K562 (cell line): ENCODE measurements around the gene RBM22. TPM values are rescaled to one million over a fixed set of nuclear protein-coding genes. Genes with fewer than 3 reads are reported as not detected.

Source experiments
- ARID2 ChIP-seq: fragments of 450-650 bp; IDR thresholded peaks from 2 replicates; pipeline ENCODE4 v1.6.1; 2017; ENCODE audit warnings: antibody characterized with exemption, mild to moderate bottlenecking
- CSDE1 ChIP-seq, 2 experiments: fragments of 450-650 bp; IDR thresholded peaks; 2 replicates each; pipeline ENCODE4 v1.6.1; 2016; ENCODE audit warnings: mild to moderate bottlenecking in 1 of 2
- DIDO1 ChIP-seq: fragments of 450-650 bp; IDR thresholded peaks from 2 replicates; pipeline ENCODE4 v1.6.1; 2016; ENCODE audit warnings: low read depth, missing biosample characterization, missing genetic modification characterization
- ESRRA ChIP-seq: fragments of 450-650 bp; IDR thresholded peaks from 2 replicates; pipeline ENCODE4 v1.6.1; 2014; ENCODE audit warnings: low read depth, mild to moderate bottlenecking, moderate library complexity, borderline replicate concordance
- GMEB1 ChIP-seq: fragments of 250-450 bp; sonication (Bioruptor Pico); IDR thresholded peaks from 2 replicates; pipeline ENCODE4 v1.4.0; 2020; ENCODE audit warnings: mild to moderate bottlenecking
- MCM7 ChIP-seq, 2 experiments: fragments of 450-650 bp; IDR thresholded peaks; 2 replicates each; pipeline ENCODE4 v1.6.1; 2016 to 2018
- TRIM24 ChIP-seq, 2 experiments: fragments of 450-650 bp; IDR thresholded peaks; 2 replicates each; pipeline ENCODE4 v1.6.1; 2016
- ZFP30 ChIP-seq: fragments of 250-450 bp; sonication (Bioruptor Pico); IDR thresholded peaks from 2 replicates; pipeline ENCODE4 v1.8.0; 2022; ENCODE audit warnings: moderate library complexity, mild to moderate bottlenecking, inconsistent platforms, borderline replicate concordance
- ZFP36 ChIP-seq: fragments of 150-350 bp; IDR thresholded peaks from 2 replicates; pipeline ENCODE4 v1.6.1; 2018; ENCODE audit warnings: low read length, low read depth; ENCODE audit not compliant: partially characterized antibody
- ZNF133 ChIP-seq: fragments of 250-450 bp; sonication (Bioruptor Pico); IDR thresholded peaks from 2 replicates; pipeline ENCODE4 v1.4.0; 2020; ENCODE audit warnings: mild to moderate bottlenecking
- ZNF316 ChIP-seq: fragments of 450-650 bp; IDR thresholded peaks from 2 replicates; pipeline ENCODE4 v1.6.1; 2016
- ZNF408 ChIP-seq: fragments of 250-450 bp; sonication (Bioruptor Pico); IDR thresholded peaks from 2 replicates; pipeline ENCODE4 v1.4.0; 2020; ENCODE audit warnings: low read depth, mild to moderate bottlenecking, moderate library complexity
- ZNF551 ChIP-seq: fragments of 250-450 bp; sonication (Bioruptor Pico); IDR thresholded peaks from 2 replicates; pipeline ENCODE4 v1.5.0; 2021; ENCODE audit warnings: mild to moderate bottlenecking, moderate library complexity
- ZNF655 ChIP-seq: fragments of 250-450 bp; sonication (Bioruptor Pico); IDR thresholded peaks from 2 replicates; pipeline ENCODE4 v1.5.0; 2021
- ZNF79 ChIP-seq: fragments of 250-450 bp; sonication (Bioruptor Pico); IDR thresholded peaks from 2 replicates; pipeline ENCODE4 v1.4.0; 2020; ENCODE audit warnings: low read depth, mild to moderate bottlenecking, moderate library complexity
- polyA plus RNA-seq, 8 experiments: library from polyadenylated mRNA; depleted of rRNA in 4 of 8; stranded (reverse) in 5 of 8; unstranded in 3 of 8; fragments of >200 nt; fragmentation: Nextera tagmentation in 2 of 8; fragmentation: Illumina TruSeq in 1 of 8; extraction: Ambion mirVana in 2 of 8; extraction: Trizol in 1 of 8; gene quantifications; 2 replicates each; pipeline versions ENCODE4 v1.2.1 to v1.2.3, GENCODE V29; 2011 to 2014; ENCODE audit warnings: inconsistent platforms in 1 of 8, missing spikeins in 1 of 8
- total RNA-seq, 7 experiments: library from RNA; depleted of rRNA in 6 of 7; stranded (reverse); fragments of >200 nt in 6 of 7; fragmentation: Illumina TruSeq in 2 of 7; extraction: Trizol in 2 of 7; gene quantifications; 2 replicates each; pipeline versions ENCODE4 v1.2.1 to v1.2.3, GENCODE V29; 2011 to 2021; ENCODE audit warnings: low replicate concordance in 1 of 7
- TF ChIP-seq, protein P1 (sequence below): sonication (generic); formaldehyde crosslinking; IDR thresholded peaks from 2 replicates; pipeline ENCODE4 v1.8.1; 2022; ENCODE audit warnings: missing genetic modification reagents
- TF ChIP-seq, protein P2 (sequence below): sonication (generic); formaldehyde crosslinking; IDR thresholded peaks from 2 replicates; pipeline ENCODE4 v1.8.1; 2023; ENCODE audit warnings: missing genetic modification reagents, mild to moderate bottlenecking, borderline replicate concordance

Gene RBM22
- total and polyA plus RNA-seq, 9 of the 15 experiments (the other 6 are each of a cell fraction or from before 2014, with no cell fraction given), result 31.3 to 82.2 (median 44.8) TPM

DNA sequence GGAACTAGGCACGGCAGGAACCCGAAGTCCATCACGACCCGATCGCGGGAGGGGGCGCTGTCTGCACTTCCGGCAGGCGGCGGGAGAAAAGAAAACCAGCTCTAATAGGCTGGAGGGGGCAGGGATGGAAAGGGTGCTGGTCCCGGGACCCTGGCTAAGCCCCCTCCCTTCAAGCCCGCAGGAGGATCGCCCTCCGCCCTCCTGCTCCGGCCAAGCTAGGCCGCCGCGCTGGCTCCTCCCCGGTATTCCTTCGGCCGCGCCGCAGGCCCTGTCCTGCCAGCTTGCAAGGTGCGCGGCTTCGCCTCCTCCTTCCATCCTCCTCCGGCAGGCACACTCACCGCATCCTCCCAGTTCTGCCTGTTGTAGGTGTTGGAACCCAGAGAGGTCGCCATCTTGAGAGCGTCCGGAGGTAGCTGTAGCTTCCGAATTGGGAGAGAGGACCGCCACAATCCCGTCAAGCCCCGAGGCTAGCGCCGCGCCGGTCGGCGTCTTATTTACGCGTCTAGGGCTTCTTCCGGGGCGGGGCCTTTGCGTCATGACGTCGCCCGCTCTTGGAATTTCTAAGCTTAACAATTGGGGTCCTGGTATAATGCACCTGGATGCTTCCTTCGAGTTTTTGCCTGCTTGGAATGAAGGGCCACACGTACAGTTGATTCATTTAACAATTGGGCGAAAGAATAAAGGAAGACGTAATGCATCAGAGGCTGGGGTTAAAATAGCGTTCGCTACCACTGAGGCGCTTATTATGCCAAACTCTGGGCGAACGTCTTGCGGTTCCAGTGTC lies at the start of gene RBM22 (continued):
- TF ChIP-seq ZNF551 (CRISPR knock-in tag) (no peak), ARID2 (0 out of 2 replicates have a peak, but pooled peaks have one; percentile 4), ZNF316 (no peak), TRIM24 (IDR thresholded peaks at IDR 0.05) (no peak), ZFP30 (CRISPR knock-in tag) (no peak), ESRRA (no peak), DIDO1 (peak; percentile 66), ZNF79 (CRISPR knock-in tag) (no peak), ZFP36 (no peak), GMEB1 (CRISPR knock-in tag) (peak; percentile 94), CSDE1 (IDR thresholded peaks at IDR 0.05) (peak in 1 of 2 experiments; percentile 53; a peak in 1 of 4 replicates), ZNF655 (CRISPR knock-in tag) (no peak), MCM7 (IDR thresholded peaks at IDR 0.05) (no peak), ZNF133 (CRISPR knock-in tag) (no peak), ZNF408 (CRISPR knock-in tag) (no peak)
- TF ChIP-seq, protein P1, sequence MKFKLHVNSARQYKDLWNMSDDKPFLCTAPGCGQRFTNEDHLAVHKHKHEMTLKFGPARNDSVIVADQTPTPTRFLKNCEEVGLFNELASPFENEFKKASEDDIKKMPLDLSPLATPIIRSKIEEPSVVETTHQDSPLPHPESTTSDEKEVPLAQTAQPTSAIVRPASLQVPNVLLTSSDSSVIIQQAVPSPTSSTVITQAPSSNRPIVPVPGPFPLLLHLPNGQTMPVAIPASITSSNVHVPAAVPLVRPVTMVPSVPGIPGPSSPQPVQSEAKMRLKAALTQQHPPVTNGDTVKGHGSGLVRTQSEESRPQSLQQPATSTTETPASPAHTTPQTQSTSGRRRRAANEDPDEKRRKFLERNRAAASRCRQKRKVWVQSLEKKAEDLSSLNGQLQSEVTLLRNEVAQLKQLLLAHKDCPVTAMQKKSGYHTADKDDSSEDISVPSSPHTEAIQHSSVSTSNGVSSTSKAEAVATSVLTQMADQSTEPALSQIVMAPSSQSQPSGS, result no peak
- TF ChIP-seq, protein P2, sequence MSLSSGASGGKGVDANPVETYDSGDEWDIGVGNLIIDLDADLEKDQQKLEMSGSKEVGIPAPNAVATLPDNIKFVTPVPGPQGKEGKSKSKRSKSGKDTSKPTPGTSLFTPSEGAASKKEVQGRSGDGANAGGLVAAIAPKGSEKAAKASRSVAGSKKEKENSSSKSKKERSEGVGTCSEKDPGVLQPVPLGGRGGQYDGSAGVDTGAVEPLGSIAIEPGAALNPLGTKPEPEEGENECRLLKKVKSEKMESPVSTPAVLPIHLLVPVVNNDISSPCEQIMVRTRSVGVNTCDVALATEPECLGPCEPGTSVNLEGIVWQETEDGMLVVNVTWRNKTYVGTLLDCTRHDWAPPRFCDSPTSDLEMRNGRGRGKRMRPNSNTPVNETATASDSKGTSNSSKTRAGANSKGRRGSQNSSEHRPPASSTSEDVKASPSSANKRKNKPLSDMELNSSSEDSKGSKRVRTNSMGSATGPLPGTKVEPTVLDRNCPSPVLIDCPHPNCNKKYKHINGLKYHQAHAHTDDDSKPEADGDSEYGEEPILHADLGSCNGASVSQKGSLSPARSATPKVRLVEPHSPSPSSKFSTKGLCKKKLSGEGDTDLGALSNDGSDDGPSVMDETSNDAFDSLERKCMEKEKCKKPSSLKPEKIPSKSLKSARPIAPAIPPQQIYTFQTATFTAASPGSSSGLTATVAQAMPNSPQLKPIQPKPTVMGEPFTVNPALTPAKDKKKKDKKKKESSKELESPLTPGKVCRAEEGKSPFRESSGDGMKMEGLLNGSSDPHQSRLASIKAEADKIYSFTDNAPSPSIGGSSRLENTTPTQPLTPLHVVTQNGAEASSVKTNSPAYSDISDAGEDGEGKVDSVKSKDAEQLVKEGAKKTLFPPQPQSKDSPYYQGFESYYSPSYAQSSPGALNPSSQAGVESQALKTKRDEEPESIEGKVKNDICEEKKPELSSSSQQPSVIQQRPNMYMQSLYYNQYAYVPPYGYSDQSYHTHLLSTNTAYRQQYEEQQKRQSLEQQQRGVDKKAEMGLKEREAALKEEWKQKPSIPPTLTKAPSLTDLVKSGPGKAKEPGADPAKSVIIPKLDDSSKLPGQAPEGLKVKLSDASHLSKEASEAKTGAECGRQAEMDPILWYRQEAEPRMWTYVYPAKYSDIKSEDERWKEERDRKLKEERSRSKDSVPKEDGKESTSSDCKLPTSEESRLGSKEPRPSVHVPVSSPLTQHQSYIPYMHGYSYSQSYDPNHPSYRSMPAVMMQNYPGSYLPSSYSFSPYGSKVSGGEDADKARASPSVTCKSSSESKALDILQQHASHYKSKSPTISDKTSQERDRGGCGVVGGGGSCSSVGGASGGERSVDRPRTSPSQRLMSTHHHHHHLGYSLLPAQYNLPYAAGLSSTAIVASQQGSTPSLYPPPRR (CRISPR knock-in tag), result no peak
